CD4-positive, alpha-beta T cell treated with Interleukin-17A for 1 hour (primary cell): Measurements from ENCODE around the gene EXOC4.

Source experiments
- DNase-seq: peaks from one replicate; pipeline ENCODE4 v3.0.0-alpha.2; 2020

Gene EXOC4

GRCh38 chr7:133371616-133372015 lies 118.7 kb downstream of the EXOC4 start:
- DNase-seq = no peak

- DNase-seq = no peak
These were observed 119.5 kb downstream of the EXOC4 start for GRCh38 chr7:133372337-133372736.

GRCh38 chr7:133376514-133376913 lies 123.6 kb downstream of the EXOC4 start:
- DNase-seq = no peak

GRCh38 chr7:133381965-133382364 lies 129.1 kb downstream of the EXOC4 start:
- DNase-seq = no peak

- DNase-seq = no peak
These were observed 130.1 kb downstream of the EXOC4 start for GRCh38 chr7:133382775-133383559.

GRCh38 chr7:133386205-133386604 lies 133.3 kb downstream of the EXOC4 start:
- DNase-seq = no peak

- no peak for DNase-seq
These were observed 136.8 kb downstream of the EXOC4 start for GRCh38 chr7:133389727-133390126.

- no peak for DNase-seq
These were observed 138.3 kb downstream of the EXOC4 start for GRCh38 chr7:133391206-133391605.

- no peak for DNase-seq
These were observed 141.5 kb downstream of the EXOC4 start for GRCh38 chr7:133394369-133394768.

GRCh38 chr7:133395551-133395950 lies 142.7 kb downstream of the EXOC4 start:
- no peak for DNase-seq

- DNase-seq = no peak
These were observed 145.6 kb downstream of the EXOC4 start for GRCh38 chr7:133398506-133398905.

- DNase-seq = no peak
These were observed 148.3 kb downstream of the EXOC4 start for GRCh38 chr7:133401225-133401624.

GRCh38 chr7:133408212-133408611 lies 155.3 kb downstream of the EXOC4 start:
- no peak for DNase-seq

- no peak for DNase-seq
These were observed 156.5 kb downstream of the EXOC4 start for GRCh38 chr7:133409421-133409820.

GRCh38 chr7:133409966-133410365 lies 157.1 kb downstream of the EXOC4 start:
- no peak for DNase-seq

- no peak for DNase-seq
These were observed 158.5 kb downstream of the EXOC4 start for GRCh38 chr7:133411395-133411794.

- DNase-seq = no peak
These were observed 160.1 kb downstream of the EXOC4 start for GRCh38 chr7:133412942-133413341.

- DNase-seq = no peak
These were observed 166.2 kb downstream of the EXOC4 start for GRCh38 chr7:133419041-133419440.

GRCh38 chr7:133423618-133424017 lies 170.7 kb downstream of the EXOC4 start:
- no peak for DNase-seq

- no peak for DNase-seq
These were observed 175.4 kb downstream of the EXOC4 start for GRCh38 chr7:133428326-133428725.

GRCh38 chr7:133428876-133429275 lies 176.0 kb downstream of the EXOC4 start:
- no peak for DNase-seq

- no peak for DNase-seq
These were observed 176.5 kb downstream of the EXOC4 start for GRCh38 chr7:133429371-133429770.

- DNase-seq = no peak
These were observed 178.4 kb downstream of the EXOC4 start for GRCh38 chr7:133431134-133431724.

- no peak for DNase-seq
These were observed 180.4 kb downstream of the EXOC4 start for GRCh38 chr7:133433165-133433812.
